CD4-positive, alpha-beta T cell treated with Interleukin-10 for 1 hour (primary cell): Measurements from ENCODE around the gene PFKFB3.
"Not testable (repeated sequence)": the region's sequence is repeated elsewhere in the genome, so short reads cannot be mapped to it uniquely, and the experiment has no call there.

Experiments
- DNase-seq: peaks from one replicate; pipeline ENCODE4 v3.0.0-alpha.2; 2020

The PFKFB3 gene

DNA sequence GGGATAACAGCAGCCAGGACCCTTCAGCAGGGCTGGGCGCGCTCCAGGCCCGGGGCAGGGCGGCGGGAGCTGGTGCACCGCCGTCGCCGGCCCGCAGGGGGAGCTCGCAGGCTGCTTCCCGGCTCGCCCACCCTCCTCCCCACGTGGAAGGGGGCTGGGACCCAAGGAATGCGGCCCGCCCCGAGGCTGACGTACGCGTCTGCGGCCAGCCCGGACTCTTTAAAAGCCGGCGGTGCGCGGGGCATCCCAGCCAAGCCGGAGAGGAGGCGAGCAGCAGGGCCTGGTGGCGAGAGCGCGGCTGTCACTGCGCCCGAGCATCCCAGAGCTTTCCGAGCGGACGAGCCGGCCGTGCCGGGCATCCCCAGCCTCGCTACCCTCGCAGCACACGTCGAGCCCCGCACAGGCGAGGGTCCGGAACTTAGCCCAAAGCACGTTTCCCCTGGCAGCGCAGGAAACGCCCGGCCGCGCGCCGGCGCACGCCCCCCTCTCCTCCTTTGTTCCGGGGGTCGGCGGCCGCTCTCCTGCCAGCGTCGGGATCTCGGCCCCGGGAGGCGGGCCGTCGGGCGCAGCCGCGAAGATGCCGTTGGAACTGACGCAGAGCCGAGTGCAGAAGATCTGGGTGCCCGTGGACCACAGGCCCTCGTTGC lies at the start of gene PFKFB3:
PFKFB3 (plus strand) TSS at position 249 of the 647 bp plus-strand sequence; CDS start at position 578, 329 bp downstream.
- peak; percentile 90 for DNase-seq

DNA sequence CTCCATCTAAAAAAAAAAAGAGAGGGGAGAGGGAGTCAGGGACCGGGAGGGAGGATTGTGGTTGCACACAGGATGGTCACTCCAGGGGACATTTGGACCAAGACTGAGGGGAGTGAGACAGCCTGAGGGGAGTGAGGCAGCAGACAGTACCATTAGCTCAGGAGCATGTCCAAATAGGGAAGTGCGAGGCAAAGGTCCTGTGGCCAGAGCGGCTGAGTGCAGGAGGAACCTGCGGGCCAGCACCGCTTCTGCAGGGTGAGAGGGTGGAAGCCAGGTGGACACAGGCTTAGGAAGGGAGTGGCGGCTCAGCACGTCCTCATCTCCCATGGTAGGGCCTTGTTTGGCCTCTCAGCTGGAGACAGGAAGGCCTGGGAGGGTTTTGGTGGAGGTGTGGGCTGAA lies 48.9 kb upstream of the PFKFB3 start:
- DNase-seq = no peak

DNA sequence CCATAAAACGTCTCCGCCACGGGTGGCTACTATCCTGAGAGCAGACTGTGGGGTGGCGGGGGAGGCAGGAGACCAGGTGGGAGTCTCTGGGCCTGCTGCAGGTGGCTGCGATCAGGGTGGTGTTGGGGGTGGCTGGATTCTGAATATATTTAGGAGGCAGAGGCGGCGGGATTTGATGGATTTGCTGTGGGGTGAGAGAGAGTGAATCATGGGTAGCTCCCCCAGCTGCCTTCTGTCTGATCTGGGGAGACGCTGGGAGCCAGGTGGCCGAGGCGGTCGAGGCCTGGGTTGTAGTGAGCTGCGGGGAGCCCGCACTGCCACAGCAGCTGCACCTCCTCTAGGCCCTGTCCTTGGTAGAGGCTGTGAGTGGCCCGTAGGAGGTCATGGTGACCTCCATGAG lies 48.2 kb upstream of the PFKFB3 start:
- no peak for DNase-seq

DNA sequence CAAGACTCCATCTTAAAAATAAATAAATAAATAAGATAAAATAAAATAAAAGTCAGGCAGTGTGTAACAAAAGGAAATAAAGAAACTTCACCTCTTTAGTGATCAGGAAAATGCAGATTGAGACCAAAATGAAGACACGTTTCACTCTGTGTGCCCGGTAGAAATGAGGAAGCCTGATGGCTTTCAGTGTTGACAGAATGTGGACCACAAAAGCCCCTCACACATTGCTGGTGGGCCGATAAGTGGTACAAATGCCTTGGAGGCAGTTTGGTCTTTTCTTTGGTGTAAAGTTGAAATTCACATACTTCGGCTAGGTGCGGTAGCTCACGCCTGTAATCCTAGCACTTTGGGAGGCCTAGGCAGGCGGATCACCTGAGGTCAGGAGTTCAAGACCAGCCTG lies 44.5 kb upstream of the PFKFB3 start:
- no peak for DNase-seq

DNA sequence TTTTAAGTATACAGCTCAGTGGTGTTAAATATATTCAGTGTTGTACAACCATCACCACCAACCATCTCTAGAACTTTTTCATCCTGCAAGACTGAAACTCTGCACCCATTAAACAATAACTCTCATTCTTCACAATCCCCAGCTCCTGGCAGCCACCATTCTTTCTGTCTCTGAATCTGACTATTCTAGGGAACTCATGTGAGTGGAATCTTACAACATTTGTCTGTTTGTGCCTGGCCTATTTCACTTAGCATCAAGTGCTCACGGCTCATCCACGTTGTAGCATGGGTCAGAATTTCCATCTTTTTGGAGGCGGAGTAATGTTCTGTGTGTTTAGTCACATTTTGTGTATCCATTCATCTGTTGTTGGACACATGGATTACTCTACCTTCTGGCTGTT lies 40.8 kb upstream of the PFKFB3 start:
- DNase-seq = no peak

DNA sequence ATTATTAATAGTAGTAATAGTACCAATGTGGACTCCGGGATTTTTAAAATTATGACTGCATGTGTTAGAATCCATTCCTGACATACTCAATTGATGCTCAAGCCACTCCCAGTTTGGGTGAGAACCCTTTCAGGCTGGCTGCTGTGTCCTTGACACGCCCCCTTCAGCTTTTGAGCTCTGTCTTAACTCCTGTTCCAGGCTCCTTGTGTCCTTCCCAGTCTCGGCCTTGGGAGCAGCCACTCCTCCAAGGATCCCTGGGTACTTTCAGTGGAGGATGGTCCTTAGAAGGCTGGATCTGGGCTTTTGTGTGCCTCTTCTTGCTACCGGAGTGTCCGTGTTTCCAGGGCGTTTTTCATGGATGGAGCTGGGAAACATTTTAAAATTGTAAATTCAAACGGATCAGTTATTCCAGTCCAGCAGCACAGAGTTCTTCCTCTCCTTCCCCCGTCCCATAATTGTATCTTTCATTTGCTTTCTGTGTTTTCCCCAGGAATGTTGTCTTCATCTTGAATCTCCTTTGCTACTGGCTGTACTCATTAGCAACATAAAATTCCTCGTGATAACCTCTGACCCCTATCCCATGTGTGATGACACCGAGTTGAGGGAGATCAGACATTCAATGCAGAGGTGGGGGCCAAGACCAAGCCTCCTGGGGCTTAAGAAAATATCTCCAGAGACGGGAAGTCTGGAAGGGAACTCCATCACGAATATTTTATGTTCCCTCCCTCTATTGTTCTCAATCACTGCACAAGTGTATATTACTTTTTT lies 40.0 kb upstream of the PFKFB3 start:
- DNase-seq = no peak

DNA sequence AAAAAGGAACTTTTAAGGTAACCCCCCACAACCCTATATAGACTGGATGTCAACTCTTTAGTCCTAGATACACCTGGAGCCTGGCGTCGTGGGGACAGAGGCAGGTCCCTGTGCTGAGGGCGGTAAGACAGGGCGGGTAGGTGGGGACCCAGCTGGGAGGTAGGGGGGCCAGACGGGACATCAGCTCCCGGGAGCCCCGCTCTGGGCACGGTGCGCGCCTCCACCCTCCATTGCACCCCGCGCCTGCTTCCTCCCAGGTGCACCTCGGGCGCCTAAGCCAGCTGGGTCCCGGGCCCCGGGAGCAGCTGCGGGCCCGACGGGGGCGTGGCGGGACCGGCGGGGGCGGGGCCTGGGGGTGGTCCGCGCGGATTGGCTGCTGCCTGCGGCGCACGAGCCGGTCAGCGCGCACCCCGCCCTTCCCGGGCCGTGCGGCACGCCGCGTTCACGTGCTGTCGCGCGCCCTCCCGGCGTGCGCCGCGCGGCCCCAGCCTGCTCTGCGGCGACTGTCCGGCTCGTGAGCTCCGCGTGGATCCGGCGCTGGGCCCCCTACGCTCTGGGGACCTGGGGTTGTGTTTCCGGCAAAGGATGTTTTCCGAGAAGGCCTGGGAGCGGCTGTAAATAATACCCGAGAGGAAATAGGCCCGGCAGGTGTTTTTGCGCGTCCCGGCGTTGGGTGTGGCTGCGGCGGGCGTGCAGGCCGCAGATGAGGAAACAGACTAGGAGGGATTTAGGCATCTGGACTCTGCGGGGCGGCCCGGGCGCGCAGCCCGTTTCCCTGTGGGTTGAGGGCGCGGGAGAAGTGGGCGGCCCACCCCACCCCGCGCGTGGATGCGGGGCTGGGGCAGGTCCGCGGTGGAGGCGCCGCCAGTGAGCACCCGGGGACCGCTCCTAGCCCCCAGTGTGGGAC lies 39.1 kb upstream of the PFKFB3 start:
- DNase-seq = peak; percentile 93

DNA sequence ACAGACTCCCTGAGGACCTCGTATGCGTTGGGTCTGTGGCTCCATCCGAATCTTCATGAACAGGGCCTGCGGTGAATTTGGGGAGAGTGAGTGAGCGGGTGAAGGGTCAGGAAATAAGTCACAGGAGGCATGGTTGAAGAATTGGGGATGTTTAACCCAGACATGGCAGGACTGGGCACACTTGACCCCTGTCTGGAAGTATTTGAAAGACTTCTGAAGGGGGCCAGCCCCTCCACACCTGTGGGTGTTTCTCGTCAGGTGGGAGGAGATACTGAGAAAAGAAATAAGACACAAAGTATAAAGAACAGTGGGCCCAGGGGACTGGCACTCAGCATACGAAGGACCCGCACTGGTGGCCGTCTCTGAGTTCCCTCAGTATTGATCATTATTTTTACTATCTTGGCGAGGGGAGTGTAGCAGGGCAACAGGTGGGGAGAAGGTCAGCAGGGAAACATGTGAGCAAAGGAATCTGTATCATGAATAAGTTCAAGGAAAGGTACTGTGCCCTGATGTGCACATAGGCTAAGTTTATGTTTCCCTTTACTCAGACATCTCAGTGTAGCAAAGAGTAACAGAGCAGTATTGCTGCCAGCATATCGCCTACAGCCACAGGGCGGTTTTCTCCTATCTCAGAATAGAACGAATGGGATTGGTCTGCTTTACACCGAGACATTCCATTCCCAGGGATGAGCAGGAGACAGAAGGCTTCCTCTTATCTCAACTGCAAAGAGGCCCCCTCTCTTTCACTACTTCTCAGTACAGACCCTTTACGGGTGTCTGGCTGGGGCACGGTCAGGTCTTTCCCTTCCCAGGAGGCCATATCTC lies 38.2 kb upstream of the PFKFB3 start:
- no peak for DNase-seq

DNA sequence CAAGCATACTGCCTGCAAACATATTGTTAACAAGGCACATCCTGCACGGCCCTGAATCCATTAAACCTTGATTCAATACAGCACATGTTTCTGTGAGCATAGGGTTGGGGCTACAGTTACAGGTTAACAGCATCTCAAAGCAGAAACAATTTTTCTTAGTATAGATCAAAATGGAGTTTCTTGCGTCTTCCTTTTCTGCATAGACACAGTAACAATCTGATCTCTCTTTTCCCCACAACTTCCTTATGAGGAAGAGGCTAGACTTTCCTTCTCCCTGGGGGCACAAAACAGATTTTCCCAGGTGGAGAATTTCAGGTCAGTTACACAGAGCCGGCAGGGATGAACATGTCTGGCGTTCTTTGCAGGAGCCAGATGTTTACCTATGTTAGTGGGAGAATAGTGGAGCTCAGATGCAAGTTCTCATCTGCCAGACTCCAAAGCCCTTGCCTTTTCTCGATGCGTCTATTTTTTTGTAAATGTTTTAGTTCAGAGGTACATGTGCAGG lies 37.5 kb upstream of the PFKFB3 start:
- no peak for DNase-seq

DNA sequence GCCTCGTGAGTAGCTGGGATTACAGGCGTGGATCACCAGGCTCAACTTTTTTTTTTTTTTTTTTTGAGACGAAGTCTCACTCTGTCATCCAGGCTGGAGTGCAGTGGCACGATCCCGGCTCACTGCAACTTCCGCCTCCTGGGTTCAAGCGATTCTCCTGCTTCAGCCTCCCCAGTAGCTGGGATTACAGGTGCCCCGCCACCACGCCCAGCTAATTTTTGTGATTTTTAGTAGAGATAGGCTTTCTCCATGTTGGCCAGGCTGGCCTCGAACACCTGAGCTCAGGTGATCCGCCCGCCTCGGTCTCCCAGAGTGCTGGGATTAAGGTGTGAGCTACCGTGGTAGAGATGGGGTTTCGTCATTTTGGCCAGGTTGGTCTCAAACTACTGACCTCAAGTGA lies 36.8 kb upstream of the PFKFB3 start:
- not testable (repeated sequence) for DNase-seq

DNA sequence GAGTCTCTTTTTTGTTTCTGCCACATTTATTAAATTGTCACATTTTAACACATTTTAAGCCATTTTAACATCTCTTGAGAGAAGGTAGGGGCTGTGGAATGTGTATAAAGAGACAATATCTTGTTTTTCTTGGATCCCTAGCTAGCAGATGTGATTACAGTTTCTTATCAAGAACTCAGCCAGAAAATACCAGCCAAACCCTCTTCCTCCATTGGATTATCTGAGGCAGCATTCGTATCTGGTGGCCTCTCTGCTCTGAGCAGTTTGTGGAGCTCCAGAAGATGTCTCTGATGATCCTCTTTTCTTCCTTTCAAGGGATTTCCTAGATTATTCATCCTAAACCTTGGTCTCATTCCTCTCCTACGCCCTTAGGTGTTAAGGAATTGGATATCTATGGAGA lies 35.3 kb upstream of the PFKFB3 start:
- no peak for DNase-seq

DNA sequence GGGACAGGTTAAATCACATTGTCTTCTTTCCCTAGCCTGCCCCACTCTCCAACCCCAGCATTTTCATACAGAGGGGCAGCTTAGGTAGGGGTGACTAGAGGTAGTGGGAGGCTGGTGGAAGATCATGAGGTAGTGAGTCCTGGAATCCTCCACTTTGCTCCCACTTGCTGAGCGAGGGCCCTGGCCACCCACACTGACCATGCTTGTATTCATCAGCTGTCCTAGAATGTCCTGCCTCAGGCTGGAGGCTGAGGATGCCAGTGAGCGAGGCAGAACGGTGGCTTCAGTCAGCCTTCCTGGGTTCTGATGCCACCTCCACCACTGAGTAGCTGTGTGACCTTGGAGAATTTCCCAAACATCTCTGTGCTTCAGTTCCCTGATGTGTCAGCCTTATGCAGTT lies 34.6 kb upstream of the PFKFB3 start:
- no peak for DNase-seq

DNA sequence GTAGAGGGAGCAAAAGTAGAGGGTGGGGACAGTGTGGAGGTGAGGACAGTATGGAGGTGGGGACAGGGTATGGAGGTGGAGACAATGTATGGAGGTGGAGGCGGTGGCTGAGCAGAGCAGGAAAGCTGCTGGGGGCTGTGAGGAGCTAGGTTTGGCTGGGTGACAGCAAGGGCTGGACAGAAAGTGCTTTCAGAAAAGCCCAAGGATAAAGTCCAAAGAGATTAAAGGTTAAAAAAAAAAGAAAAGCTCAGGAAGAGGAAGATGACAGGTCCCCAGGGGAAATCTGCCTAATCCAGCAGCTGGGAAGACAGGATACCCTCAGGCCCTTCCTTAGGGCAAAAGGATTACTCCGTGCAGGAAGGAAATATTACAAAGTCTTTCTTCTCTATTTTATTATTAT lies 32.1 kb upstream of the PFKFB3 start:
- no peak for DNase-seq

DNA sequence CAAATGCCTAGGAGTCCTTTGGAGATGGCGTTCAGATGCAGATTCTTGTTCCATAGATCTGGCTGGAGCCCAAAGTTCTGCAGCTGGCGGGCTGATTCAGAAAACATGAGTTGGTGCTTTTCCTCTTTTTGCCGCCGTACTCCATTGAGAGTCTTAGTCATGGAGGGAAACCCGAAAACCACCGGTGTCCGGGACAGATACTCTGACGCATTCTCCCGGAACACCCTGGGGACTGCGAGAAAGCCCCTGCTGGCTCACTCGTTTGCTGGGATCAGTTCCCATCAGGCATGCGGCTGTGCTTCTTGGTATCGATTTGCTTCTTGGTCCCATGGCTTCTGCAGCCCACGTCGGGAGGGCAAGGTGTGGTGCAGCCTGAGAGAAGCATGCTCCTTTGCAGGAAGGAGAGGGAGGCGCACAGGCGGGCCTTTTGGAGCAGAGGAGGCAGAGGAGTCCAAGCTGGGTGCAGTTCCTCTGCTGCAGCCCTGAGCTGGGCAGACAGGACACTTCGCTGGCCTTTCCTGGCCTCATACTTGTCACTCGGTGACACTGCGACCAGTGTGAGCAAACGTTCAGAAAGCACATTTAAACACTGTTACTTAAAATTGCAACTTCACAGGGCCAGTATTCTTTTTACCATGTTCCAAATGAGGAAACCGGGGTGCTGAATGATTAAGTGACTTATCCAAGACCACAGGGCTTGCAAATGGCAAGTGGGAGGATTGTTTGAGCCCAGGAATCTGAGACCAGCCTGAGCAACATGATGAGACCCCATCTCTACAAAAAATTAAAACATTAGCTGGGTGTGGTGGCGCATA lies 30.6 kb upstream of the PFKFB3 start:
- DNase-seq = peak; percentile 33

DNA sequence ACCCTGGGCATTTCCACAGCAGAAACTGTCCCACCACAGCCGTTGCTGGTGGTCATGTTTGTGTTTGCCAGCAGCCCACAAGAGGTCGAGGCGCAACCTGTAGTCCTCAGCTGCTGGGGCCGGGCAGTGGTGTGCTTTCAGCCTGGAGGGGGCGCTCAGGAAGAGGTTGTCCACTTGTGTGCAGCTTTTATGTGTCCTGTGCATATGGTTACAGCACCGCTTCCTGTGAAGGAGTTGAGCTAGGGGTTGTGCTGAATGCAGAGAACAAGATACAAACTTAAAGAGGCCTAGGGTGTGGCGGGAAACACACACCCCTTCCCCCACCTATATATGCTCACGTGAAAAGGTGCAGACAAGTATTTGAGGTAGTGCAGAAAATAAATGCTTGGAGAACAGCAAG lies 29.5 kb upstream of the PFKFB3 start:
- DNase-seq = peak; percentile 68

DNA sequence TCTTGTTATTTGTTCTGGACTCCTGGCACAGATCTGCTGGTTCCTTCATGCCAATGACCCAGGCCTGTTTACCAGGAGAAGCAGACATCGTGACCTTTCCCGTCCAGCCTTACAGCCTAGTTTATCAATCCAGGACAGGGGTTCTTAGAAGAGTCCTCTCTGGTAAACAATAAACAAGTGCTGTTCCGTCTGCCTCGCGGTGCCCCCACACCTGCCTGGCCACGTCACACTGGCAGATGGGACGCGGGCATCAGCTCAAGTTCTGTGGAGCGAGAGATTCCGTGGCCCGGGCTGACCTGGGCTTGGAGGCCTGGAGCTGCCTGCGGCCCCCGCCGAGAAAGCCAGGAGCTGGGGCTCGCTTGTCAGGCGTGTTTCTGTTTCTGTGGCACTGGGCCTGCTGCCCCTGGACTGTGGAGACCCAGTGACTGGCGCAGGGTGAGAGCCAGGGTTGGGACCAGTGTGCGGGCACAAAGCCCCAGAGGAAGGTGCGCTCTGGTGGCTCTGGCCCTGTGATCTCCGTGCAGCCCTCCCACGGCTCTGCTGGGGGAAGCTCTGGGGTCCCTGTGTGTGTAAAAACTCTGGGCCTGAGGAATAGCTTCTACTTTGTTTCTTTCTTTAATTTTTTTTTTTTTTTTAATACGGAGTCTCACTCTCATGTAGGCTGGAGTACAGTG lies 28.4 kb upstream of the PFKFB3 start:
- no peak for DNase-seq

DNA sequence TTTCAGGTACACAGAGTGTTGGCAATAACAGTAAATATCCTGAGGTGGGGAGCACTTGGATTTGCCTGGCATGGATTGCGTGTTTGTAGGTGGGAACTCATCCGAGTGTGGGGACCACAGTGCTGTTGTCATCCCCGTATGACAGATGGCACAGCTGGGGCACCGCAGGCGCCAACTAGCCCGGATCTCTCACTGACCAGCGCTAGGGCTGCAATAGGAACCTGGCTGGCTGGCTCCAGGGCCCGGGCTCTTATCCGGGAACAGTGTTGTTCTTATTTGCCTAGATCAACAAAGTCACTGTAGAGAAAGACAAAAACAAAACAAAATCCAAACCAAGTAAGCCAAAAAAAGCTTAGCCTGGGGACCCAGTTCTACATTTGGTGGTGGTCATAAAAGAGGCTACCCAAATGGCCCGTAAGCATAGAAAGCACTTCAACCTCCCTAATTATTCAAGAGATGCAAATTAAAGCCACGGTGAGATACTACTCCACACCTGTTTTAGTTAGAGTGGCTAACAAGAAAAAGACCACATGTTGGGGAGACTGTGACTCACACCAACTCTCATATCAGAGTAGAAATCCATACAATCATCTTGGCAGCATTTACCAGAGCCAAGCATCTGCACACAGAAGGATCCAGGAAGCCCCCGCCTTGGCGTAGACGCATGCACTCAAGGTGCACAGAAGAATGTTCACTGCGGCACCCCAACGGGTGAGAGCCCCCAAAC lies 27.2 kb upstream of the PFKFB3 start:
- DNase-seq = no peak

DNA sequence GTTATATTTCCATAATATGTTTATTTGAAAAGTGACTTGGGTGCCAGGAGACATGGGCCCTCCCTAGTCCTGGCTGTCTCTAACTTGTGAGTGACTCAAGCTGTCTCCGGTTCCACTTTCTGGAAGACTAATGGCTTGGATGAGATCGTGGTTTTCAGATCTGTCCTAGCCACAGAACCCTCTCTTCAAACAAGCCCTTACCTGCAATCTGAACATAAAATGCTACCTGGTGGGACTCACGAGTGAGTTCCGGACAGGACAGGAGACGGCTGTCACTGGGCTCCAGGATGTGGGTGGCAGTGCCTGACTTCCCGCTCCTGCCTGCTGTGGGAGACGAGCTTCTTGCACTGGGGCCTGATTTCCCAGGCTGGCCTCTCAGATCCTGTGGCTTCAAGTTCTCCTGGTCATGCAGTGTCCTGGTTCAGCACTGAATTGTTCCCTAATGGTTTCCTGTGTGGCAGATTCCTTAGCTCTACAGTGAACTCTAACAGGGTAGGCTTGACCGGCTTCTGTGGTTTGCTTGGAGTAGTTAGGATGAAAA lies 26.0 kb upstream of the PFKFB3 start:
- no peak for DNase-seq

DNA sequence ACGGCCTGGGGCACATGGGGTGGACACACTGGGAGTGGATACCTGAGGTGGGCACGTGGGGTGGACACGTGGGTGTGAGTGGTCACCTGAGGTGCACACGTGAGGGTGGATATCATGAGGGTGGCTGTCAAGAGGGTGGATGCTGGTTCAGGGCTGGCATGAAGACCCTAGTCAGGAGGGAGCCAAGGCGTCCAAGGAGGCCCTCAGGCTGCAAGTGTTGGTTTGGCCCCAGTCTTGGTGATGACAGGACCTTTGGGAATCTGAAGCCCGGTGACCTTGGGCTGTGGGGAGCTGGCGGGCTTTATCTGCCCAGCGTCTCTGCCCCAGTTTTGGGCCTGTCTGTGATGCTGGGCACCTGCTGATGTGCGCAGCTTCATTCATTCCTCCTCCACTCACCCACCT lies 24.9 kb upstream of the PFKFB3 start:
- DNase-seq = no peak

DNA sequence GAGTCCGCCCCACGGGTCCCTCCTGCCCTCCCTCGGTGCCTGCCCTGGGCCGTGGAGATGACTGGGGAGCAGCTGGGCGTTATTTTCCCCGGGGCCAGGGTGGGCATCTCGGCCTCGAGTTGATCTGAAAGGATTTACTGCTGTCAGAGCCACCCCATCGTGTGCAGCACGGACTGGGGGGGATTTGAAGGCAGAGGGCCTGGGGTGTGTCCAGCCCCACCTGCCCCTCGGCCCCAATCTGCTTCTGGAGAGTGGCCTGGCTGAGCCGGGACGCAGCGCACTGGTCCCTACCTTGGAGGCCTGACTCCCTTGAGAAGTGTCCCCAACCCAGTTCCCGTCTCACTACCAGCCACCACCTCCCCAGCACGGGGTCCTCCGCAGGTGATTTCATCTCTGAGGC lies 24.2 kb upstream of the PFKFB3 start:
- no peak for DNase-seq
